Glutamatergic neuron (in vitro differentiated cells): ENCODE results near the gene ZFPM1. TPM values are rescaled to one million over a fixed set of nuclear protein-coding genes. Genes with fewer than 3 reads are reported as not detected.

ENCODE experiments used
- DNase-seq: peaks from one replicate; pipeline ENCODE4 v3.0.0; 2022
- H3K27ac Mint-ChIP-seq: one replicate; pipeline ENCODE4 v1.8.0; 2020; ENCODE audit warnings: mild to moderate bottlenecking, mixed read lengths, inconsistent platforms; ENCODE audit not compliant: unreplicated experiment
- H3K27me3 Mint-ChIP-seq: one replicate; pipeline ENCODE4 v1.8.0; 2020; ENCODE audit warnings: mild to moderate bottlenecking, moderate library complexity, mixed read lengths, inconsistent platforms; ENCODE audit not compliant: unreplicated experiment
- H3K36me3 Mint-ChIP-seq: one replicate; pipeline ENCODE4 v1.8.0; 2020; ENCODE audit warnings: mild to moderate bottlenecking, mixed read lengths, inconsistent platforms; ENCODE audit not compliant: unreplicated experiment
- H3K4me1 Mint-ChIP-seq: one replicate; pipeline ENCODE4 v1.8.0; 2020; ENCODE audit warnings: mild to moderate bottlenecking, low read depth, mixed read lengths, inconsistent platforms; ENCODE audit not compliant: unreplicated experiment
- H3K4me3 Mint-ChIP-seq: one replicate; pipeline ENCODE4 v1.8.0; 2020; ENCODE audit warnings: mild to moderate bottlenecking, mixed read lengths, inconsistent platforms; ENCODE audit not compliant: unreplicated experiment
- H3K9me3 Mint-ChIP-seq: one replicate; pipeline ENCODE4 v1.8.0; 2020; ENCODE audit warnings: mild to moderate bottlenecking, moderate library complexity, mixed read lengths, inconsistent platforms; ENCODE audit not compliant: unreplicated experiment
- total RNA-seq: library from RNA; stranded (reverse); fragmentation: NEBNext Ultra II Directional; extraction: Animal tissue kit (Norgen Biotek cat#: 25700); gene quantifications from one replicate; pipeline ENCODE4 v1.2.1, GENCODE V29; 2021; ENCODE audit not compliant: unreplicated experiment
- TF ChIP-seq, protein P1 (sequence below): fragments of 200-600 bp; sonication (generic); IDR thresholded peaks from one replicate; pipeline ENCODE4 v1.5.0; 2021; ENCODE audit not compliant: partially characterized antibody, unreplicated experiment

Gene ZFPM1
- total RNA-seq, 1 donor from 2014 or later = 11.1 TPM

DNA sequence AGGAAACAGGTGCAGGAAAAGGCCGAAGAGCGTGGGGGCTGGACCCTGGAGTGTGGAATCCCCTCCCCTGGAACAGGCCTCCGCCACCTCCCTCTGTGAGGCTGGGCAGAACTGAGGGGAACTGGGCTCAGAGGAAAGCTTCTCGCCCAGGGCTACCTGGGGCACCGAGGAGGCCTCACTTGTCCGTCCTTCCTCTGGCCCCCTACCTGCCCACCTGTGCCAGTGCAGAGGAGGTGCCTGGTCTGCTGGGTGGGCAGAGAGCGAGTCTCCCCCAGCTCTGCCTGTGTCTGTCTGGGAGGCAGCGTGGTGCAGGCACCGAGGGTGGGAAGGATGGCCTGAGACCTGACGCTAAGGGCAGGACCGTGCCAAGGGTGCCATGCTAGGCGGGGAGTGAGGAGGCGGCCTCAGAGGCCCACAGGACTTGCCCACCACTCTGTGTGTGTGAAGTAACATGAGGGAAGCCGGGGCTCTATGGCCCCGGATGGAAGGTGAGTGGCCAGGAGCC is 42.2 kb downstream of the ZFPM1 start:
- Mint-ChIP-seq H3K36me3 (no peaks in the 10 kb centered on the region), H3K27me3 (peaks cover 2% of the 10 kb centered on the region), H3K4me3 (no peak overlapping the region), H3K9me3 (peaks cover 3% of the 10 kb centered on the region), H3K27ac (no peak overlapping the region), H3K4me1 (peaks cover 4% of the 10 kb centered on the region)
- TF ChIP-seq, protein P1, sequence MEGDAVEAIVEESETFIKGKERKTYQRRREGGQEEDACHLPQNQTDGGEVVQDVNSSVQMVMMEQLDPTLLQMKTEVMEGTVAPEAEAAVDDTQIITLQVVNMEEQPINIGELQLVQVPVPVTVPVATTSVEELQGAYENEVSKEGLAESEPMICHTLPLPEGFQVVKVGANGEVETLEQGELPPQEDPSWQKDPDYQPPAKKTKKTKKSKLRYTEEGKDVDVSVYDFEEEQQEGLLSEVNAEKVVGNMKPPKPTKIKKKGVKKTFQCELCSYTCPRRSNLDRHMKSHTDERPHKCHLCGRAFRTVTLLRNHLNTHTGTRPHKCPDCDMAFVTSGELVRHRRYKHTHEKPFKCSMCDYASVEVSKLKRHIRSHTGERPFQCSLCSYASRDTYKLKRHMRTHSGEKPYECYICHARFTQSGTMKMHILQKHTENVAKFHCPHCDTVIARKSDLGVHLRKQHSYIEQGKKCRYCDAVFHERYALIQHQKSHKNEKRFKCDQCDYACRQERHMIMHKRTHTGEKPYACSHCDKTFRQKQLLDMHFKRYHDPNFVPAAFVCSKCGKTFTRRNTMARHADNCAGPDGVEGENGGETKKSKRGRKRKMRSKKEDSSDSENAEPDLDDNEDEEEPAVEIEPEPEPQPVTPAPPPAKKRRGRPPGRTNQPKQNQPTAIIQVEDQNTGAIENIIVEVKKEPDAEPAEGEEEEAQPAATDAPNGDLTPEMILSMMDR = no peak
- no peak for DNase-seq

DNA sequence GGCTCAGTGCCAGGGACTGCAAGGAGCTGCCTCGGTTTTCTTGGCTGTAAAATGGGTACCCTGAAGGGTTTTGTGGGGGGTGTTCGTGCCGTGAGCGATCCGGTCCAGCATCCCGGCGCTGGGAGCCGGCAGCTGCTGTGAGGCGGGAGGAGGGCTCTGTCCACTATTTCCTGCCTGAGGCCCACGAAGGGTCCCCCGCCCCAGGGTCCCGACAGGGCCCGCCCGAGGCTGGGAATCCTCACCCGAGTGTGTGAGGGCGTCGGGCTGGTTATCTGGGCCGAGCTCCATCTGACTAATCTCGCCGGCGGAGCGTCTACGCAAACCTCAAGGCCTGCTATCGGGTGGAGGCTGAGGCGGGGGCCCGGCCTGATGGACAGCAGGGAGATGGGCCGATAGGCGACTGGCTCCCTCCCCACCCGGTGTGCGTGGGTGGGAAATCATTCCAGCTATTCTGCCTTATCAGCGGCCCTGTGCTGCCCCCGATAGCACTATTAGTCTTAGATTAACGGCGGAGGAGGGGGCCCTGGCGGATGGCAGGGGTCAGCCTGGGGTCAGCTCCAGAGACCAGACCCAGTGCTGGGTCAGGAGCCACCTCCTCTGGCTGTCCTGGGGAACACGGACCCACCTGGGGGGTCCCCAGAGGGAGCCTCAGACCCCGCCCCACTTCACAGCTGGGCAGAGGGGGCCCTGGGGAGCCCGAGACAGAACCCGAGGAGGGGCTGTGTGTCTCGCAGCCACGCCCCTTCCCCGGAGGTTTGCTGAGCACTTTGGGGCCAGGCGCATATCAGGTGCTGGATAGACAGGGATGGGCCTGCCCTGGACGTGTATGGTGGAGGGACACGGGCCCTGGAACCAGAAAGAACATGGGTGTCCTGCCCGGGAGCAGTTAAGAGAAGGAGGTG is 44.7 kb downstream of the ZFPM1 start:
- Mint-ChIP-seq H3K27ac (no peak overlapping the region), H3K9me3 (peaks cover 4% of the 10 kb centered on the region), H3K36me3 (no peaks in the 10 kb centered on the region), H3K4me1 (peaks cover 5% of the 10 kb centered on the region), H3K27me3 (peaks cover 5% of the 10 kb centered on the region), H3K4me3 (no peak overlapping the region)
- TF ChIP-seq, protein P1 = no peak
- DNase-seq = no peak

DNA sequence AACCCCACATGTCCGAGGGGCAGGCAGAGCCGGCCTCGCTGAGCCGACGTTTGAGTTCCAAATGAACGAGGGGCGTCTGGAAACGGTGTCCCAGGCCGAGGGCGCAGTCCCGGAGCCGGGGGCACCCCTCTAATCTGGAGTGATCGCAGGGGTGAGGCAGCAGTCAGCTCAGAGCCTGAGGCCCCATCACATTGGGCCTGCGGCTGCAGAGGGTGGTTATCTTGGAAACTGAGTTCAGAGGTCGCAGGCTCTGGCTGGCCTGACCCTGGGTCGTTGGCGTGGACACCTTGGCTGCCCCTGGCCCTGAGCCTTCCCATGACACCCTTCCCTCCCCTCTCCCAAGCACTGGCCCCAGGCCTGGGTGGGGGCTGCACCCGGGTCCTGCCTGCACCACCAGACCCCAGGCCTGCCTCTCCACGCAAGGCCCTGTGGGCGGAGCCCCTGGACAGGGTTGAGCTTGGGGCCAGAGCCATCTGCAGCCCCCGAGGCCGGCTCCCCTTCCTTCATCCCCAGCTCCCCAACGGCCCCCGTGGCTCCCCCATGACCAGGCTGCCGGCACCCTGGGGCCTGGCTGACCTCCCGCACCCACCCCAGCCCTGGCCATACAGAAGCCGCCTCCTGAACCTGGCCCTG is 45.6 kb downstream of the ZFPM1 start:
- peaks cover 5% of the 10 kb centered on the region for H3K4me1 Mint-ChIP-seq
- TF ChIP-seq, protein P1 = no peak
- no peaks in the 10 kb centered on the region for H3K36me3 Mint-ChIP-seq
- no peak overlapping the region for H3K27ac Mint-ChIP-seq
- no peak for DNase-seq
- peaks cover 5% of the 10 kb centered on the region for H3K27me3 Mint-ChIP-seq
- H3K4me3 Mint-ChIP-seq = no peak overlapping the region
- H3K9me3 Mint-ChIP-seq = peaks cover 3% of the 10 kb centered on the region

GRCh38 chr16:88499292-88499691 is 46.2 kb downstream of the ZFPM1 start:
- H3K4me1 Mint-ChIP-seq = peaks cover 5% of the 10 kb centered on the region
- no peak overlapping the region for H3K4me3 Mint-ChIP-seq
- no peak overlapping the region for H3K27ac Mint-ChIP-seq
- no peaks in the 10 kb centered on the region for H3K36me3 Mint-ChIP-seq
- peaks cover 5% of the 10 kb centered on the region for H3K27me3 Mint-ChIP-seq
- no peak for DNase-seq
- TF ChIP-seq, protein P1 = no peak
- peaks cover 2% of the 10 kb centered on the region for H3K9me3 Mint-ChIP-seq

GRCh38 chr16:88499836-88500251 is 46.8 kb downstream of the ZFPM1 start:
- Mint-ChIP-seq H3K9me3 (peaks cover 3% of the 10 kb centered on the region), H3K36me3 (no peaks in the 10 kb centered on the region), H3K4me1 (peaks cover 5% of the 10 kb centered on the region), H3K27ac (no peak overlapping the region), H3K27me3 (peaks cover 6% of the 10 kb centered on the region), H3K4me3 (no peak overlapping the region)
- DNase-seq = no peak
- TF ChIP-seq, protein P1 = no peak
